SK-N-MC (cell line): Measurements from ENCODE around the gene CCDC127.

ENCODE experiments used
- DNase-seq: peaks from one replicate; pipeline ENCODE4 v3.0.0-alpha.2; 2011; ENCODE audit warnings: low read depth, low spot score
- H3K27ac ChIP-seq: fragments of 200-600 bp; sonication (generic); 2 replicates; pipeline ENCODE4 v1.5.1; 2016; ENCODE audit warnings: mixed run types
- H3K36me3 ChIP-seq: fragments of 200-600 bp; sonication (generic); 2 replicates; pipeline ENCODE4 v1.6.1; 2017; ENCODE audit warnings: antibody characterized with exemption, low read length, mixed read lengths; ENCODE audit not compliant: insufficient read depth
- H3K4me3 ChIP-seq: fragments of 200-600 bp; sonication (generic); 2 replicates; pipeline ENCODE4 v1.5.1; 2016
- H3K9ac ChIP-seq: fragments of 200-600 bp; sonication (generic); 2 replicates; pipeline ENCODE4 v1.8.0; 2017; ENCODE audit warnings: mixed run types, mixed read lengths; ENCODE audit not compliant: insufficient read length
- H3K9me3 ChIP-seq: fragments of 200-600 bp; sonication (generic); 2 replicates; pipeline ENCODE4 v1.6.1; 2017; ENCODE audit warnings: low read depth, mild to moderate bottlenecking, antibody characterized with exemption, low read length, moderate library complexity, mixed read lengths
- EZH2 ChIP-seq: fragments of 200-600 bp; sonication (generic); IDR thresholded peaks from one replicate; pipeline ENCODE4 v1.6.1; 2017; ENCODE audit warnings: antibody characterized with exemption
- FOXP2 ChIP-seq: optimal IDR thresholded peaks from 2 replicates; pipeline ENCODE3; 2011; ENCODE audit warnings: mild to moderate bottlenecking, moderate library complexity; ENCODE audit not compliant: insufficient read depth; ENCODE audit errors: extremely low read length, control extremely low read depth
- POLR2AphosphoS5 ChIP-seq: IDR thresholded peaks from 2 replicates; pipeline ENCODE4 v1.6.1; 2012; ENCODE audit warnings: mild to moderate bottlenecking, low read depth, low read length, borderline replicate concordance

The CCDC127 gene

DNA sequence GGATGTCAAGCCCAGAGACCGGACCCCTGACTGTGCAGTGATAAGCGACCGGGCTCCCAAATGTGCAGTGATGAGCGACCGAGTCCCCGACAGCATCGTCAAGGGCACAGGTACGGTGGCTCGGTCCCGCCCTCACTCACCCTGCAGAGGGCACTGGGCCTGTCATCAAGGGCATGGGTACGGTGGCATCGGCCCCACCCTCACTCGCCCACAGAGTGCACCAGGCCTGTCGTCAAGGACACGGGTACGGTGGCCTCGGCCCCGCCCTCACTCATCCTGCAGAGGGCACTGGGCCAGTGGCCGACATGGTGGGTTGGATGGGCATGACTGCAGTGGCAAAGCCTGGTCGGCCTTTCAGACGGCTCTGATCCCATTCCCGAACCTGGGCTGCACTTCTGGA, 36.4 kb downstream of the CCDC127 start:
- Histone ChIP-seq H3K9me3 (no peaks in the 10 kb centered on the region), H3K4me3 (no peak overlapping the region), H3K9ac (no peak overlapping the region), H3K36me3 (no peaks in the 10 kb centered on the region), H3K27ac (no peak overlapping the region)
- TF ChIP-seq POLR2AphosphoS5 (no peak), FOXP2 (no peak), EZH2 (no peak)
- no peak for DNase-seq

DNA sequence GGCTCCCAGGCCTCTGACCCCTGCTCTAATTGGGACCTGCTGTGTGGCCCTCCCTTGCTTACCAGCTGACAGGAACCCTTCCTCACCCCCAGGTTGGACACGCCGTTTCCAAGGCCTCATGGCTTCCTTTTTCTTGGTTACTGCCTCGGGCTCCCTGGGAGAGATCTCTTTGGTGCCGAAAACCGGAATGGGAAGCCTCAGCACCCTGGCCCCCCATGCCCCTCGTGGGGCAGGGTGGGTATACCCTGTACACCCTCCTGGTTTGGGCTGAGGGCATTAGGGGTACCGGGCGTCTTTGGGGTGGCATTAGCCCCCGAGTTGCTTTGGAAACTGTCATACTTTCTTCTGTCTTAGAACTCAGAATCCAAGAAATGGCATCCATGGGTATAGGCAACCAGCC, 36.8 kb downstream of the CCDC127 start:
- no peak for DNase-seq
- Histone ChIP-seq H3K4me3 (no peak overlapping the region), H3K9me3 (no peaks in the 10 kb centered on the region), H3K36me3 (no peaks in the 10 kb centered on the region), H3K9ac (no peak overlapping the region), H3K27ac (no peak overlapping the region)
- no peak for TF ChIP-seq FOXP2
- TF ChIP-seq EZH2 = no peak
- TF ChIP-seq POLR2AphosphoS5 = no peak

GRCh38 chr5:180286-180918, 37.6 kb downstream of the CCDC127 start:
- no peak overlapping the region for H3K9ac ChIP-seq
- H3K4me3 ChIP-seq = no peak overlapping the region
- H3K9me3 ChIP-seq = no peaks in the 10 kb centered on the region
- DNase-seq = no peak
- no peak for TF ChIP-seq FOXP2
- TF ChIP-seq POLR2AphosphoS5 = no peak
- no peak for TF ChIP-seq EZH2
- no peaks in the 10 kb centered on the region for H3K36me3 ChIP-seq
- H3K27ac ChIP-seq = no peak overlapping the region

DNA sequence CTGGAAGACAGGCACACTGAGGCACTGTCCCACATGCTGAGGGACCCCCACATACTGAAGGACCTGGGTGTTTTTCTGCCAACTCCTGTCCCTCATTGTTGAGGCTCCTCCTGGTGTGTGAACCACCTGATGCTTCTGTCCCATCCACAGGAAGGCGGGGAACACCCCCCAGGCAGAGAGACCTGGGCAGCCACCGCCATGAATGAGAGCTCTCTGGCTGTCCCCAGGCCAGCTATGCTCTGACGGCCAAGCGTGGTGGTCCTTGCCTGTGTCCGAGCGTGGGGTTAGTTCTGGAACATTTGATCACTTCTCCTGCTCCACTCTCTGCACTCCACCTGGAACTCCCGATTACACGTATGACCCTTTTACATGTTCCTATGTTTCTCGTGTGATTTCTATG, 38.6 kb downstream of the CCDC127 start:
- Histone ChIP-seq H3K9me3 (no peaks in the 10 kb centered on the region), H3K36me3 (no peaks in the 10 kb centered on the region), H3K9ac (no peak overlapping the region), H3K27ac (no peak overlapping the region), H3K4me3 (no peak overlapping the region)
- TF ChIP-seq FOXP2 = no peak
- no peak for TF ChIP-seq POLR2AphosphoS5
- TF ChIP-seq EZH2 = no peak
- DNase-seq = no peak

DNA sequence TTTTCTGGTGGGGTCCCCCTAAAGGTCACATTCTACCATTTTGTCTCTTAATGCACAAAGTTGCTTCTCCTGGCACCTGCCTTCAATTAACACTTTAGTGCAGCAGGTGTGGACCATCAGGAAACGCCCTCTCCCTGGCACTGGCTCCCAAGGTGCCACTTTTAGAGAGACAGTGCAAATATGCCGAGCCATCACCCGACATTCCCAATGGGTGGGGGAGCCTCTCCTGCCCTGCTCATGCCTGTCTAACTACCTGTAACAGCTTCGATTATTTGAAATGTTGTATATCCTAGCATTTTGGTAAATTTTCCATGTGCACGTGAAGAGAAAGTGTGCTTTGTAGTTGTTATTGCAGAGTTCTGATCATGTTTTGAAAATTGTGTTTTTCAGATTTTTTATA, 39.8 kb downstream of the CCDC127 start:
- no peak for DNase-seq
- Histone ChIP-seq H3K9ac (no peak overlapping the region), H3K4me3 (no peak overlapping the region), H3K36me3 (no peaks in the 10 kb centered on the region), H3K9me3 (no peaks in the 10 kb centered on the region), H3K27ac (no peak overlapping the region)
- TF ChIP-seq FOXP2 (no peak), POLR2AphosphoS5 (no peak), EZH2 (no peak)

GRCh38 chr5:176296-176823, 41.6 kb downstream of the CCDC127 start:
- Histone ChIP-seq H3K4me3 (no peak overlapping the region), H3K27ac (no peak overlapping the region), H3K36me3 (no peaks in the 10 kb centered on the region), H3K9me3 (no peaks in the 10 kb centered on the region), H3K9ac (no peak overlapping the region)
- TF ChIP-seq EZH2 (no peak), POLR2AphosphoS5 (no peak), FOXP2 (no peak)
- DNase-seq = no peak

DNA sequence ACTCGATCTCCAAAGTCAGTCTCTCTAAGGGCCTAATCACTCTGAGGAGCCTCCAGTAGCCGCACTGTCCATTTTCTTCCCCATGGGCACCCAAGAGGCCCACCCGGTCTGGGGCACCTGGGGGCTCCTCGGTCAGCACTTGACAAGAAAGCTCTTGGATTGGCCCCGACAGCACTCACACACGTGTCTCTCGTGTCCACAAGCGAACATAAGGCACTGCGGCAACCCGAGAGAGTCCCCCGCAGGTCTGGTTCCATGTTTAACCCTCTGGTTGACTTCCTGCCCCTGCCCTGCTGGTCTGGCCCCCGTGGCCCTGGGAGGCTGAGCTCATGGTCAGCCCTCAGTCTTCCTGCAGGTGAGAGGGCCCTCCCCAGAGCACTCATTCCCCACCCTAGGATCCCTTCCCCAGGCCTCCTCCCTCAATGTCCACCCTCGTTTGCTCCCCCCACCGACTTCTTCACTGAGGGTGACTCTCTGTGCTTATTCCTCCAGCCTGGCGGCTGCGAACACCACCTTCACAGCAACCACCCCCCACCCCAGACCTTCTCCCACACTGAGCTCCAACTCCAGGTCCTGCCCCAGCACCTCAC, 43.0 kb downstream of the CCDC127 start:
- no peak for DNase-seq
- no peak for TF ChIP-seq POLR2AphosphoS5
- Histone ChIP-seq H3K27ac (no peak overlapping the region), H3K4me3 (no peak overlapping the region), H3K9ac (no peak overlapping the region), H3K9me3 (no peaks in the 10 kb centered on the region), H3K36me3 (no peaks in the 10 kb centered on the region)

- H3K9ac ChIP-seq = no peak overlapping the region
- no peak for DNase-seq
- H3K4me3 ChIP-seq = no peak overlapping the region
- H3K27ac ChIP-seq = no peak overlapping the region
- no peaks in the 10 kb centered on the region for H3K36me3 ChIP-seq
- TF ChIP-seq POLR2AphosphoS5 = no peak
- no peak for TF ChIP-seq FOXP2
- TF ChIP-seq EZH2 = no peak
- H3K9me3 ChIP-seq = no peaks in the 10 kb centered on the region
Measured at GRCh38 chr5:174291-174600, 43.7 kb downstream of the CCDC127 start.
